GM21619 (cell line): ENCODE results near the gene KISS1R.
"Not testable (repeated sequence)": the region's sequence is repeated elsewhere in the genome, so short reads cannot be mapped to it uniquely, and the experiment has no call there.

Experiments used
- ATAC-seq: cut with Tn5 transposase; IDR thresholded peaks from one replicate; pipeline ENCODE4 v1.9.1; 2021; ENCODE audit not compliant: unreplicated experiment

The KISS1R gene

DNA sequence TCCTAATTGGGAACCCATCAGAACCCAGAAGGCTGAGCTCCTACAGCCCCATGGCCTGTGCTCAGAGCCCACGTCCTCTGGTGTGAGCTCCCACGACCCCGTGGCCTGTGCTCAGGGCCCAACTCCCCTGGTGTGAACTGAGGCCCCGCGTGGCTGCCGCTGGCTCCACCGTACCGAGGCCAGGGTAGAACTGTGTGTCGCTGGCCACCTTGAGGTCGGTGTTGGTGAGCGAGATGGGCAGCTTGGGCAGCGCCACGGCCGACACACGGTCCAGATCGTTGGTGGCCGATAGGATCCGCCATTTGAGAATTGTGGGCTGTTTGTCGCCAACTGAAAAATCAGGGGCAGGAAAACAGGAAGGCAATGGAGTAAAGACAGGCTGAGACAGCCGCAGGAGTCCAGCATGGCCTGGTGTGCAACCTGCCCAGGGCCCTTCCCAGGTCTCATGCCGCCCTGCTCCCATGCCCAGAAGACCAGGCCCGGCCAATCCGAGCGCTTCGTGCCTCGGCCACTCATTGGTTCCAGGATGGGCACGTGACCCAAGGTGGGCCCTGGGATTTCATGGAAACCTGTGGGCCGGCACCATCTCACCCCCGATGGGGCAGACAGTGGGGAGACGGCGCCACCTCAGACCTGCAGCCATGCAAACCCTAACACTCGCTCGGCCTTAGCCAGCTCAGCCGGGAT is 35.6 kb upstream of the KISS1R start:
- no peak for ATAC-seq

DNA sequence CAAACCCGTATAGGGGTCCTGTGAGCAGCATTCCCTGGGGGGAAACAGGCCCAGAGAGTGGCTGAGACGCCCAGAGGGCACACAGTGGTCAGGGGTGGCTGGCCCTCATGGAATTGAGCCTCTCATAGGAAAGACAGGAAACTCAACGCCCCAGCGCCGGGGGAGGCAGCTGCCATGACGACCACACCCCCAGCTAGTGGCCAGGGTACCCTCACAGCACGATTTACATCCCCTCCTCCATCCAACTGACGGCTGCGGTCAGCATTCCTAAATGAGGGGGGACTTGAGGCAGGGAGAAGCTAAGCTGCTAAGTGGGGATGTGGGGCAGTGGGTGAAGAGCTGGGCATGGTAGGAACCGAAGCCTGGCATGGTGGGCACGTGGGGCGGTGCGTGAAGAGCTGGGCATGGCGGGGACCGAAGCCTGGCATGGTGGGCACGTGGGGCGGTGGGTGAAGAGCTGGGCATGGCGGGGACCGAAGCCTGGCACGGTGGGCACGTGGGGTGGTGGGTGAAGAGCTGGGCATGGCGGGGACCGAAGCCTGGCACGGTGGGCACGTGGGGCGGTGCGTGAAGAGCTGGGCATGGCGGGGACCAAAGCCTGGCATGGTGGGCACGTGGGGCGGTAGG is 34.1 kb upstream of the KISS1R start:
- ATAC-seq: no peak

DNA sequence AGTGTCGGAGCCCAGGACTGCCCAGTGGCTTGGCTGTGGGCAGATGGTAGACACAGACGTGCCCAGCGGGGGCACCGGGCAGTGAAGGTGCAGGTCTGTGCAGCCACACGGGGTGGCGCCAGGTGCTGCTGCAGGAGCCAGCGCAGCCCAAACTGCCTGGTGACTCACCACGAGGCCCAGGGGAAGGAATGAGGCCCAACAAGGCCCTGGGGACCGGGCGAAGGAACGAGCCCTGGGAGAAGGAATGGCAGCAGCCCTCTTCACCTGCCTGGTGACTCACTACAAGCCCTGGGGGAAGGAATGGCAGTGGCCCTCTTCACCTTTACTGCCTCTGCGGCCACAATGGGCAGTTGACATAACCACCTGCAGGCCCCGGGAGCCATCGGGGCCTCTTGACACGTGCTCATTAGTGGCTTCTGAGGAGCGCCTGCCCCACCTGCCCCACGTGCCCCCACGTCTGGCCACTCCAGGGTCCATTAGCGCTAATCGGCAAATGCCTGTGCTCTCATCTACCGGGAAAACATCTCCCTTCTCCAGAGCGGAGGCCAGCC is 33.4 kb upstream of the KISS1R start:
- ATAC-seq: no peak

DNA sequence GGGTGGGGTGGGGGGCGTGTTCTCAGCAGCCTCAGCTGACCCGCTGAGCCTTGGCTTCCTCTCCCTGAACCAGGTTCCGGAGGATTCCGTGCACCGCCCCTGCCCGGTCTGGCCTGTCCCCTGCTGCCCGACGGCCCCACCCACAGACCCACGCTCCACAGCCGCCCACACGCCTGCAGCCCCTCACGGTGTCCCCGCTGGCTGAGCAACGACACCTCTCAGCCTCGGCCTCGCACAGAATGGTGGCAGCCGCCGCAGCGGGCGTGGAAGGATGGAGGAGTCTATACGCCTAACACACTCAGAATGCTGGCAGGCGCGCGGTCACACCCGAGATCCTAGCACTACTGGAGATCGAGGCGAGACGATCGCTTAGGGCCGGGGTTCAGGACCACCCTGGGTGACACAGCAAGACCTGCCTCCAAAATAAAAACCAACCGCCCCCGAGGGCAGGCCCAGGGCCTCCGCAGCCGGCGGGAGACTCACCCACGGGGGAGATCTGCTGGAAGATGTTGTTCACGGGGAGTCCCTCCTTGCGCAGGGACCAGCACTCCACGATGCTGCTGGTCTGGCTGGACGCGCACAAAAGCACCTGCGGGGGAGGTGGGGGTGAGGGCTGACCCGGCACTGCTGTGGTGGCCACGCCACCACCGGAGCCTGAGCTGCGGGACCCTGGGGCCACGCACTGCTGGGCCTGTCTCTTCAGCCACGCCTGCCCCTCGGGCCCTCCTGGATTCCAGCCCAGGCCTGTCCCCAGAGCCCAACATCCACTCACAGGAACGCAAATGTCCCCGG is 32.5 kb upstream of the KISS1R start:
- no peak for ATAC-seq

DNA sequence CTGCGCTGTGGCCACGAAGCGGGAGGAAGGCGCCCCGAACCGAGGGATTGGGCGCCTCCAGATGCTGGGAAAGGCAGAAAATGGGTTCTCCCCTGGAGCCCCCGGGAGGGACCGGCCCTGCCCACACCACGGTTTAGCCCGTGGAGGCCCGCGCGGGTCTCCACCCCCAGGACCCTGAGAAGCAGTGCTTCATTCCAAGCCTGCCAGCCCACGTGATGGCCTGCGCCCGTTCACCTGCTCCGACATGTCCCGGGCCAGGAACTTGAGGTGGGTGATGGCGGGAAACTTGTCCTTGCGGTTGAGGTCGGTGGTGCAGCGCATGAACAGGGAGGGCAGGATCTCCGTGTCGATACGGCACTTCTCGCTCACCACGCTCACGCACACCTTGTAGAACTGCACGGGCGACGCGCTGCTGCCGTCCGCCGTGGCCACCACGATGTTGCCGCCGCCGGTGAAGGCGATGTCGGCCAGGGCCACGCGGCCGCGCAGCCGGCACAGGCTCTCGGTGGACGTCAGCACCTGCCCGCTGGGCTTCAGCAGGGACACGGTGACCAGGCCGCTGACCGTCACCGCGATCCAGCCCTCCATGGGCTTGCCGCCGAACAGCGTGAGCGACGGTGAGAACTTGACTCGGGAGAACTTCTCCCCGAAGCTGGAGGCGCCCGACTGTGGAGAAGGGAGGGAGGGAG is 31.5 kb upstream of the KISS1R start:
- ATAC-seq: no peak

DNA sequence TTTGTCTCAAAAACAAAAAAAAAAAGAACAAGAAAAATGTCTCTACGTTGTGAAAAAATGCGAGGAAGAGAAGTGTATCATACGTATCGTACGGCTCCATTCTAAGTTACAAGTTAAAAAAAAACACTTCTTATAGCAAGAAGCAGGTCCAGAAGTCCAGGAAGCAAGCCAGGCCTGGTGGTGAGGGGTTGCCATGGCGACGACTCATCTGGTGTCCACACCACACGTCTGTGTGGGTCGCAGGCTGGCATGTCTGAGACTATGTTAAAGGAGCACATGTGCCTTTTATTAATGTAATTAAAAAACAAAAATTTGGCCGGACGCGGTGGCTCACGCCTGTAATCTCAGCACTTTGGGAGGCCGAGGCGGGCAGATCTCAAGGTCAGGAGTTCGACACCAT is 30.1 kb upstream of the KISS1R start:
- ATAC-seq: no peak

GRCh38 chr19:887599-887998 is 29.5 kb upstream of the KISS1R start:
- no peak for ATAC-seq

DNA sequence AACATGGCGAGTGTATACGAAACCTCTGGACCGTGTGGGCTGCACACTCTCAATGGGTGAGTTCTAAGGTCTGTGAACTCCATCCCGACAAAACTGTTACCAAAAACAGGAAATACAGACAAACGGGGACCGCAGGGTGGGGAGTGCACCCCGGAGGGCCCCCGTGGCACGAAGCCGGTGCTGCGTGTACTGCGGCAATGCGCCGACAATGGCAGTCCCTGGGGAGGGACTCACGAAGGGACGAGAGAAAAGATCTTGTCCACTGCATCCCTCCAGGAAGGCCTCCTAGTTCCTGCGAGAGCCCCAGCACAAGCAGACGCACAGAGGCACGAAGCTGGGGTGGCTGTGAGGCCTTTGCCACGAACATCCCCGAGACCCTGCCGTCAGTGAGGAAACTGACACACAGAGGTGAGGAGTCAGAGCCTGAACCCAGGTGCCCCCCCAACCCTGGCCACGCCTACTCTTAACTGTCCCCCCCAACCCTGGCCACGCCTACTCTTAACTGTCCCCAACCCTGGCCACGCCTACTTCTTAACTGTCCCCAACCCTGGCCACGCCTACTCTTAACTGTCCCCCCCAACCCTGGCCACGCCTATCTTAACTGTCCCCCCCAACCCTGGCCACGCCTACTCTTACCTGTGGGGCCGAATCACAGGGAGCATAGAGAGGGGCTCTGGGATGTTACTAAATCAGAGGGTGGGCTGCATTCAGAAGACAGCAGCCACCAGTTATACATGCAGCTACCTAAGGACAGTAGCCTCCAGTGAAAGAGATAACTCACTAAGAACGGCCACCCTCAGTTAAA is 28.4 kb upstream of the KISS1R start:
- no peak for ATAC-seq

- ATAC-seq: no peak
These were observed 27.4 kb upstream of the KISS1R start for GRCh38 chr19:889662-890295.

DNA sequence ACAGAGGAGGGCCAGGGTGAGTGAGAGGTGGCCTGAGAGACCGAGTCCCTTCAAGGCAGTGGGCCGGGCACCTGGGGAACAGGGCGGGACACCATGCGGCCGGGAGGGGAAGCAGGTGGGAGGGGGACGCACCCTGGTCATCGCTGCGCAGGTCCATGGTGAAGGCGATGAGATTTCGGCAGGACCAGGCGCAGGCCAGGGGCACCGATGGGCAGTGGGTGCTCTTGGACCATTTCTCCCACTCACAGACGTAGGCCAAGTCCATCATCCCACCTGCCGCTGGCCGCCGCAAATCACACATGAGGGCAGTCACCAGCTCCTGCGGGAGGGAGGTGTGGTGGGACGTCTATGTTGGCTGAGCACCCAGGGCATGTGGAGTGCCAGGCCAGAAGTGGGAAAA is 26.3 kb upstream of the KISS1R start:
- no peak for ATAC-seq

DNA sequence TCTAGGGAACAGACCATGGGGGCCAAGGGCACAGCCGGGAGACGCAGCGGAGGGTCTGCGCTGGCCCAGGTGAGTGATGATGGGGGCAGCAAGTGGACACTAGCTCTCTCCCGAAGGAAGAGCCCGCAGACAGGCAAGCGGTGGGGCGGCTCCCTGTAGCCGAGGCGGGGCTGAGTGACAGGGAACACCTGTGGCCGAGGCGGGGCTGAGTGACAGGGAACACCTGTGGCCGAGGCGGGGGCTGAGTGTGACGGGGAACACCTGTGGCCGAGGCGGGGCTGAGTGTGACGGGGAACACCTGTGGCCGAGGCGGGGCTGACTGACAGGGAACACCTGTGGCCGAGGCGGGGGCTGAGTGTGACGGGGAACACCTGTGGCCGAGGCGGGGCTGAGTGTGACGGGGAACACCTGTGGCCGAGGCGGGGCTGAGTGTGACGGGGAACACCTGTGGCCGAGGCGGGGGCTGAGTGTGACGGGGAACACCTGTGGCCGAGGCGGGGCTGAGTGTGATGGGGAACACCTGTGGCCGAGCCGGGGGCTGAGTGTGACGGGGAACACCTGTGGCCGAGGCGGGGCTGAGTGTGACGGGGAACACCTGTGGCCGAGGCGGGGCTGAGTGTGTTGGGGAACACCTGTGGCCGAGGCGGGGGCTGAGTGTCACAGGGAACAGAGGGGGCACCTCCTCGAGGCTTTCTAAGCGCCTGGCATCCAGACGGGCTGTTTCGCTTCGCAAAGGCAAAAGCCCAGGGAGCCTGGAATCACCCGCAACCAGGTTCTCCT is 25.5 kb upstream of the KISS1R start:
- not testable (repeated sequence) for ATAC-seq

DNA sequence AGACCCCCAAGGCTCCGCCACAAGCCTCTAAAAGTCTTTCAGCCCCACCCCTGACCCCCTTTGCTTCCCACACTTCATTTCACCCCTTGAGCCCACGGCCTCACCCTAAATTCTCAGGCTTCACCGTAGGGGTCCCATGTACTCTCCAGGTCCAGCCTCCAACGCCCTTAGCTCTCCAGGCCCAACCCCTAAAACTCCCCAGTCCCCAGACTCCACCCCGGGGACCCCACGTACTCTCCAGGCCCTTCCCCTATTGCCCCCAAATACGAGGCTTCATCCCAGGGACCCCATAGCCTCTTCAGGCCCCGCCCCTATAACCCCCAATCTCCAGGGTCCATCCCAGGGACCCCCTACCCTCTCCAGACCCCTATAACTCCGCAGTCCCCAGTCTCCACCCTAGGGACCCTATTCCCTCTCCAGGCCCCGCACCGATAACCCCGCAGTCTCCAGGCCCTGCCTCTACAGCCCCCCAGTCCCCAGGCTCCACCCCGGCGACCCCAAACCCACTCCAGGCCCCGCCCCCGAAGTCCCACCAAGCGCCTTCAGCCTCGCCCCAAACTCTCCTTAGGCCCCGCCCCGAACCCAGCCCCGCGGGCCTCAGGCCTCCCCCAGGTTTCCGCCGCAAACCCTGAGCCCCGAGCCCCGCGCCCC is 24.8 kb upstream of the KISS1R start:
- ATAC-seq: no peak

DNA sequence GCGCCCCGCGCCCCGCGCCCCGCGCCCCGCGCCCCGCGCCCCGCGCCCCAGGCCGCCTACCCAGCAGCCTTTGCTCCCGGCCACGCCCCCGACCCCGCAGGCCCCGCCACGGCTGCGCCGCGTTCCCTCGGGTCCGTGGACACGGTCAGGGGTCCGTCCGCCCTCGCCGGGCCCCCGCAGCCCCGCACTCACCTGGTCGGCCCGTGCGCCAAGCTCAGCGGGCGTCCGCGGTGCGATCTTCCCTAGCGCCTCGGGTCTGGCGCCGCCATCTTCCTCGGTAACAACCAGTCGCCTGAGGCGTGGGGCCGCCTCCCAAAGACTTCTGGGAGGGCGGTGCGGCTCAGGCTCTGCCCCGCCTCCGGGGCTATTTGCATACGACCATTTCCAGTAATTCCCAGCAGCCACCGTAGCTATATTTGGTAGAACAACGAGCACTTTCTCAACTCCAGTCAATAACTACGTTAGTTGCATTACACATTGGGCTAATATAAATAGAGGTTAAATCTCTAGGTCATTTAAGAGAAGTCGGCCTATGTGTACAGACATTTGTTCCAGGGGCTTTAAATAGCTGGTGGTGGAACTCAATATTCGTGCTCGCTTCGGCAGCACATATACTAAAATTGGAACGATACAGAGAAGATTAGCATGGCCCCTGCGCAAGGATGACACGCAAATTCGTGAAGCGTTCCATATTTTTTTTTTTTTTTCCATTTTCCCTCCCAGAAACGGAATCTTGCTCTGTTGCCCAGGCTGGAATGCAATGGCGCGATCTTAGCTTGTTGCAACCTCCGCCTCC is 24.0 kb upstream of the KISS1R start, which contains the start of the genes MED16 and RNU6-9:
TSS of gene MED16 (minus strand) at position 294 of the 796 bp plus-strand sequence. CDS start 2,056 bp downstream, outside the sequence.
TSS of gene RNU6-9 (plus strand) at position 591 of the 796 bp plus-strand sequence.
- peak; percentile 73 for ATAC-seq

DNA sequence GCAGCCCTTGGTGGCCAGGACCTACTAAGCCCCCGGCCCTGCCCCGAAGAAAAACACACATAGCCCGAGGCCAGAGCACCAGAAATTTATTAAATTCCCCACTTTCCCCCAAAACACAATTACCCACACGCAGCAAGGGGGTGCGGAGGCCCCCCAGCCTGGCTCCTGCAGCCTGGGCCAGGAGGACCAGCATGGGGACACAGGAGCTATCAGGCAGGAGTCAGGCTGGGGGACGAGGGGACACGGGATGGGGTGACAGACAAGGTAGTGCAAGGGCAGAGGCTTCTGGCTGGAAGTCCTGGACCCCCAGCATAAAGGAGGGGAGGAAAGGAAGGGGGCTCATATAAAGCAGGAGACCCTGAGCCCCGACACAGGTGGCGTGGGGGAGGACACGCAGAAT is 20.7 kb upstream of the KISS1R start:
- ATAC-seq: no peak

- no peak for ATAC-seq
These were observed 20.1 kb upstream of the KISS1R start for GRCh38 chr19:896999-897398.

- ATAC-seq: no peak
These were observed 19.6 kb upstream of the KISS1R start for GRCh38 chr19:897442-898039.

DNA sequence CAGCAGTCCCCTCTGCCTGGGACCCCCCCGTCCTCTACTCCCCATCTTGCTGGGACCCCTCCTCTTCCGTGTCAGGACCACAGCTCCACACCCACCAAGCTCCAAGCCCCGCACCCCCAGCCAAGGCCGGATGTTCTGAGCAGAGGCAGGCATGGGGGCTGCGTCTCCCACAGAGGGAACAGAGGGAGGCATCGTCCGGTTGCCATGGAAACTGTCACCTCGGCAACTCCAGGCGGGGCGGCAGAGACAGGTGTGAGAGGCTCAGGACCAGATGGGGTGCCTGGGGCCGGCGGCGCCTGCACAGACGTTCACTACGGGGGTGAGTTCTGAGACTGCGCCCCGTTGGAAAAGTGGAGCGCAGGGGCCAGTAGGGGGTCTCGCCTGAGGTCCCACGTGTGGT is 18.5 kb upstream of the KISS1R start:
- no peak for ATAC-seq
